ENCODE measurements around the gene TXNDC9.
"Not testable (repeated sequence)": the region's sequence is repeated elsewhere in the genome, so short reads cannot be mapped to it uniquely, and the experiment has no call there.

Gene TXNDC9

GRCh38 chr2:99335911-99336803, at the start of gene TXNDC9:
Gene TXNDC9, minus strand, starts transcription at chr2:99336333. Its CDS starts 3,123 bp downstream, at chr2:99333210.
- no peaks in the 10 kb centered on the region for H3K9me3 ChIP-seq (ENCODE audit: low read length)
- peaks cover 14% of the 10 kb centered on the region for H3K36me3 ChIP-seq (ENCODE audit: insufficient read depth, low read length)
- H3K9ac ChIP-seq (ENCODE audit: low read length), result peak within 1 kb of the TSS; percentile 88
- H3K4me1 ChIP-seq (ENCODE audit: insufficient read depth, low read length), result peaks cover 20% of the 10 kb centered on the region
- no peaks in the 10 kb centered on the region for H3K27me3 ChIP-seq (ENCODE audit: control insufficient read depth in 1 of 2, insufficient read depth in 2 of 2, low read length in 2 of 2)
- peak within 1 kb of the TSS; percentile 96 for H3K27ac ChIP-seq (ENCODE audit: low read depth, low read length)
- peak within 1 kb of the TSS; percentile 86 to 100 for H3K4me3 ChIP-seq (ENCODE audit: low read depth in 1 of 2, low read length in 2 of 2)

DNA sequence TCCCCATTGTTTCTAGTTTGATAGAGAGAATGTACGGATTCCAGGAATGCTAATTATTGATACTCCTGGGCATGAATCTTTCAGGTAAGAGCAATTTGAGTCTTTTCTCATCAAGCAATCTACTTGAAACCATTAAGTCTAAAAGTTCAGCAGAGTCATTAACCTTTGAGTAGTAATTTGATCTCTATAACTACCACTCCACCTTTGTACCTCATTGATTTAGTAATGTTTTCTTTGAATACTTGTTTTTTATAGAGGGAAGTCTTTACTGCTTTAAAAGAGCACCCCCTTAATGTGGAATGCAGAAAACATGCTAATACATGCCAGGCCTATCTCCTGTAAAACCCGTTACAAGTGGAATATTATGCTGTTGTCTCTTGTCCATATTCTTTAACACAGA, 46.0 kb upstream of the TXNDC9 start:
- no peaks in the 10 kb centered on the region for H3K4me1 ChIP-seq (ENCODE audit: insufficient read depth, low read length)
- no peaks in the 10 kb centered on the region for H3K9me3 ChIP-seq (ENCODE audit: low read length)
- no peak overlapping the region for H3K27ac ChIP-seq (ENCODE audit: low read depth, low read length)
- peaks cover 50% of the 10 kb centered on the region for H3K36me3 ChIP-seq (ENCODE audit: insufficient read depth, low read length)
- H3K27me3 ChIP-seq (ENCODE audit: control insufficient read depth in 1 of 2, insufficient read depth in 2 of 2, low read length in 2 of 2), result no peaks in the 10 kb centered on the region
- H3K9ac ChIP-seq (ENCODE audit: low read length), result no peak overlapping the region
- H3K4me3 ChIP-seq (ENCODE audit: low read depth in 1 of 2, low read length in 2 of 2), result no peak overlapping the region

- Histone ChIP-seq H3K36me3 (ENCODE audit: insufficient read depth, low read length) (peaks cover 51% of the 10 kb centered on the region), H3K27me3 (ENCODE audit: control insufficient read depth in 1 of 2, insufficient read depth in 2 of 2, low read length in 2 of 2) (no peaks in the 10 kb centered on the region), H3K4me3 (ENCODE audit: low read depth in 1 of 2, low read length in 2 of 2) (no peak overlapping the region), H3K27ac (ENCODE audit: low read depth, low read length) (no peak overlapping the region), H3K9ac (ENCODE audit: low read length) (no peak overlapping the region), H3K9me3 (ENCODE audit: low read length) (no peaks in the 10 kb centered on the region), H3K4me1 (ENCODE audit: insufficient read depth, low read length) (no peaks in the 10 kb centered on the region)
These were observed 44.4 kb upstream of the TXNDC9 start for GRCh38 chr2:99380376-99381010.

- Histone ChIP-seq H3K27ac (ENCODE audit: low read depth, low read length) (no peak overlapping the region), H3K4me3 (ENCODE audit: low read depth in 1 of 2, low read length in 2 of 2) (no peak overlapping the region), H3K27me3 (ENCODE audit: control insufficient read depth in 1 of 2, insufficient read depth in 2 of 2, low read length in 2 of 2) (no peaks in the 10 kb centered on the region), H3K9ac (ENCODE audit: low read length) (no peak overlapping the region), H3K36me3 (ENCODE audit: insufficient read depth, low read length) (peaks cover 45% of the 10 kb centered on the region), H3K4me1 (ENCODE audit: insufficient read depth, low read length) (no peaks in the 10 kb centered on the region), H3K9me3 (ENCODE audit: low read length) (no peaks in the 10 kb centered on the region)
These were observed 41.7 kb upstream of the TXNDC9 start for GRCh38 chr2:99377879-99378278.

- H3K36me3 ChIP-seq (ENCODE audit: insufficient read depth, low read length), result peaks cover 37% of the 10 kb centered on the region
- no peaks in the 10 kb centered on the region for H3K27me3 ChIP-seq (ENCODE audit: control insufficient read depth in 1 of 2, insufficient read depth in 2 of 2, low read length in 2 of 2)
- H3K27ac ChIP-seq (ENCODE audit: low read depth, low read length), result no peak overlapping the region
- no peak overlapping the region for H3K4me3 ChIP-seq (ENCODE audit: low read depth in 1 of 2, low read length in 2 of 2)
- H3K9ac ChIP-seq (ENCODE audit: low read length), result no peak overlapping the region
- no peaks in the 10 kb centered on the region for H3K9me3 ChIP-seq (ENCODE audit: low read length)
- H3K4me1 ChIP-seq (ENCODE audit: insufficient read depth, low read length), result no peaks in the 10 kb centered on the region
These were observed 40.2 kb upstream of the TXNDC9 start for GRCh38 chr2:99376254-99376864.

- Histone ChIP-seq H3K4me1 (ENCODE audit: insufficient read depth, low read length) (no peaks in the 10 kb centered on the region), H3K27me3 (ENCODE audit: control insufficient read depth in 1 of 2, insufficient read depth in 2 of 2, low read length in 2 of 2) (no peaks in the 10 kb centered on the region), H3K9ac (ENCODE audit: low read length) (no peak overlapping the region), H3K36me3 (ENCODE audit: insufficient read depth, low read length) (peaks cover 42% of the 10 kb centered on the region), H3K27ac (ENCODE audit: low read depth, low read length) (no peak overlapping the region), H3K9me3 (ENCODE audit: low read length) (no peaks in the 10 kb centered on the region), H3K4me3 (ENCODE audit: low read depth in 1 of 2, low read length in 2 of 2) (no peak overlapping the region)
These were observed 38.6 kb upstream of the TXNDC9 start for GRCh38 chr2:99374747-99375146.

- H3K27ac ChIP-seq (ENCODE audit: low read depth, low read length), result no peak overlapping the region
- H3K9ac ChIP-seq (ENCODE audit: low read length), result no peak overlapping the region
- no peaks in the 10 kb centered on the region for H3K9me3 ChIP-seq (ENCODE audit: low read length)
- H3K4me3 ChIP-seq (ENCODE audit: low read depth in 1 of 2, low read length in 2 of 2), result no peak overlapping the region
- H3K4me1 ChIP-seq (ENCODE audit: insufficient read depth, low read length), result no peaks in the 10 kb centered on the region
- H3K27me3 ChIP-seq (ENCODE audit: control insufficient read depth in 1 of 2, insufficient read depth in 2 of 2, low read length in 2 of 2), result no peaks in the 10 kb centered on the region
- peaks cover 43% of the 10 kb centered on the region for H3K36me3 ChIP-seq (ENCODE audit: insufficient read depth, low read length)
These were observed 37.0 kb upstream of the TXNDC9 start for GRCh38 chr2:99373144-99373543.

DNA sequence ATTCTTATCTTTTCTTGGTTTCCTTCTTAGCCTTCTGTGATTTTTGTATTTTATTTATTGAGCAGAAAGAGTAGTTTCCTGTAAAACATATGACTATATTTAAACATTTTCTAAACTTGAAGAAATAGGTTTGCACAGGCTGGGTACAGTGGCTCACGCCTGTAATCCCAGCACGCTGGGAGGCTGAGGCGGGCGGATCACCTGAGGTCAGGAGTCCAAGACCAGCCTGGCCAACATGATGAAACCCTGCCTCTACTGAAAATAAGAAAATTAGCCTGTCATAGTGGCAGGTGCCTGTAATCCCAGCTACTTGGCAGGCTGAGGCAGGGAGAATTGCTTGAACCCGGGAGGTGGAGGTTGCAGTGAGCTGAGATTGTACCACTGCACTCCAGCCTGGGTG, 32.7 kb upstream of the TXNDC9 start:
- H3K36me3 ChIP-seq (ENCODE audit: insufficient read depth, low read length), result peaks cover 61% of the 10 kb centered on the region
- not testable (repeated sequence) for H3K4me1 ChIP-seq (ENCODE audit: insufficient read depth, low read length); H3K9ac ChIP-seq (ENCODE audit: low read length); H3K27me3 ChIP-seq (ENCODE audit: control insufficient read depth in 1 of 2, insufficient read depth in 2 of 2, low read length in 2 of 2); H3K4me3 ChIP-seq (ENCODE audit: low read depth in 1 of 2, low read length in 2 of 2); H3K9me3 ChIP-seq (ENCODE audit: low read length); H3K27ac ChIP-seq (ENCODE audit: low read depth, low read length)

GRCh38 chr2:99365661-99366060, 29.5 kb upstream of the TXNDC9 start:
- peaks cover 60% of the 10 kb centered on the region for H3K36me3 ChIP-seq (ENCODE audit: insufficient read depth, low read length)
- no peaks in the 10 kb centered on the region for H3K27me3 ChIP-seq (ENCODE audit: control insufficient read depth in 1 of 2, insufficient read depth in 2 of 2, low read length in 2 of 2)
- no peaks in the 10 kb centered on the region for H3K9me3 ChIP-seq (ENCODE audit: low read length)
- no peaks in the 10 kb centered on the region for H3K4me1 ChIP-seq (ENCODE audit: insufficient read depth, low read length)
- no peak overlapping the region for H3K27ac ChIP-seq (ENCODE audit: low read depth, low read length)
- no peak overlapping the region for H3K9ac ChIP-seq (ENCODE audit: low read length)
- no peak overlapping the region for H3K4me3 ChIP-seq (ENCODE audit: low read depth in 1 of 2, low read length in 2 of 2)

DNA sequence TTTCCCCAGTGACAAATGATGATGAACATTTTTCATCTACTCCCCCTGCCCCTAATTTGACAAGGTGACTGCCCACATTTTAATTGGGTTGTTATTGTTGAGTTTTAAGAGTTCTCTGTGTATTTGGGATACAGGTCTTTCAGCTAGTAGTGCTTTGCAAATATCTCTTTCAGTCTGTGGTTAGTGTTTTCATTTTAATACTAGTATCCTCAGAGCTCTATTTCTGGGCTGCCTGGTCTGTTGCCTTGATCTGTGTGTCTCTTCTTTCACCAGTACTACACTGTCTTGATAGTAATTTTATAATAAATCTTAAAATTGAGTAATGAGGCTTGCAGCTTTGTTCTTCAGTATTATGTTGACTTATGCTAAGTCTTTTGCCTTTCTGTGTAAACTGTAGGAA, 20.7 kb upstream of the TXNDC9 start:
- no peak overlapping the region for H3K27ac ChIP-seq (ENCODE audit: low read depth, low read length)
- no peak overlapping the region for H3K4me3 ChIP-seq (ENCODE audit: low read depth in 1 of 2, low read length in 2 of 2)
- no peaks in the 10 kb centered on the region for H3K9me3 ChIP-seq (ENCODE audit: low read length)
- H3K4me1 ChIP-seq (ENCODE audit: insufficient read depth, low read length), result no peaks in the 10 kb centered on the region
- no peaks in the 10 kb centered on the region for H3K36me3 ChIP-seq (ENCODE audit: insufficient read depth, low read length)
- no peaks in the 10 kb centered on the region for H3K27me3 ChIP-seq (ENCODE audit: control insufficient read depth in 1 of 2, insufficient read depth in 2 of 2, low read length in 2 of 2)
- H3K9ac ChIP-seq (ENCODE audit: low read length), result no peak overlapping the region

GRCh38 chr2:99354825-99355224, 18.7 kb upstream of the TXNDC9 start:
- not testable (repeated sequence) for H3K36me3 ChIP-seq (ENCODE audit: insufficient read depth, low read length); H3K27ac ChIP-seq (ENCODE audit: low read depth, low read length); H3K4me3 ChIP-seq (ENCODE audit: low read depth in 1 of 2, low read length in 2 of 2); H3K9me3 ChIP-seq (ENCODE audit: low read length); H3K27me3 ChIP-seq (ENCODE audit: control insufficient read depth in 1 of 2, insufficient read depth in 2 of 2, low read length in 2 of 2); H3K9ac ChIP-seq (ENCODE audit: low read length); H3K4me1 ChIP-seq (ENCODE audit: insufficient read depth, low read length)

Measured in muscle layer of colon (tissue), 2 donors.